D721Med (cell line): Measurements from ENCODE around the gene ARPC1B.
"Not testable (repeated sequence)": the region's sequence is repeated elsewhere in the genome, so short reads cannot be mapped to it uniquely, and the experiment has no call there.

ENCODE experiments used
- DNase-seq: peaks from one replicate; pipeline ENCODE4 v3.0.0; 2011; ENCODE audit warnings: low spot score; ENCODE audit not compliant: insufficient read length
- FAIRE-seq: peaks from 2 replicates; lab custom pipeline; 2011; peaks lifted over from hg19 to GRCh38; lab: Jason Lieb, UNC
- CTCF ChIP-seq: IDR thresholded peaks from 2 replicates; pipeline ENCODE4 v1.5.1; 2012; ENCODE audit warnings: mild to moderate bottlenecking, control low read depth; ENCODE audit not compliant: insufficient read depth; ENCODE audit errors: missing control alignments

The ARPC1B gene

GRCh38 chr7:99428972-99429566 lies 54.5 kb downstream of the ARPC1B start:
- FAIRE-seq (no peak), DNase-seq (no peak)
- no peak for TF ChIP-seq CTCF

- TF ChIP-seq CTCF = no peak
- no peak for DNase-seq
- no peak for FAIRE-seq
Observed at GRCh38 chr7:99429756-99430155, 55.2 kb downstream of the ARPC1B start.

- not testable (repeated sequence) for FAIRE-seq, DNase-seq
Observed at GRCh38 chr7:99431756-99432540, 57.4 kb downstream of the ARPC1B start.

- TF ChIP-seq CTCF = no peak
- DNase-seq (no peak), FAIRE-seq (no peak)
Observed at GRCh38 chr7:99433158-99433557, 58.6 kb downstream of the ARPC1B start.

- no peak for DNase-seq
- no peak for FAIRE-seq
- TF ChIP-seq CTCF = no peak
Observed at GRCh38 chr7:99437946-99438572, 63.5 kb downstream of the ARPC1B start.

- FAIRE-seq (no peak), DNase-seq (peak; percentile 99)
- no peak for TF ChIP-seq CTCF
Observed at GRCh38 chr7:99438573-99439480, 64.3 kb downstream of the ARPC1B start, which contains the start of the genes CPSF4 and PTCD1. TSS of gene CPSF4 (plus strand) at chr7:99438943. CDS start at chr7:99439083, 140 bp downstream. TSS of gene PTCD1 (minus strand) at chr7:99438798. CDS start at chr7:99435242, 3,556 bp downstream.

GRCh38 chr7:99440195-99440594 lies 65.7 kb downstream of the ARPC1B start:
- DNase-seq (no peak), FAIRE-seq (no peak)
- TF ChIP-seq CTCF = no peak
